ENCODE measurements around the gene EIF4B. TPM values are rescaled to one million over a fixed set of nuclear protein-coding genes. Genes with fewer than 3 reads are reported as not detected.

EIF4B gene
- polyA plus RNA-seq, 1 donor (not counting 4 experiments of a cell fraction or from before 2014, with no cell fraction given) = 422 TPM

GRCh38 chr12:53036802-53037201, 30.5 kb downstream of the EIF4B start:
- peaks cover 36 to 49% of the 10 kb centered on the region in 2 experiments for H3K36me3 ChIP-seq (ENCODE audit: control insufficient read depth in 2 of 2, extremely low read depth in 1 of 2, insufficient read depth in 2 of 2, low read length in 2 of 2)
- peaks cover 2% of the 10 kb centered on the region for H3K79me2 ChIP-seq (ENCODE audit: control insufficient read depth, insufficient read depth, low read length)
- peaks cover 8% of the 10 kb centered on the region for H4K20me1 ChIP-seq (ENCODE audit: control insufficient read depth, extremely low read depth, insufficient read depth, low read length)
- no peak for DNase-seq (ENCODE audit: low read depth, low spot score)
- no peaks in the 10 kb centered on the region for H3K4me1 ChIP-seq (ENCODE audit: control insufficient read depth, extremely low read depth, insufficient read depth, low read length)
- no peak overlapping the region for H2AFZ ChIP-seq (ENCODE audit: control insufficient read depth, low read length)
- H3K9ac ChIP-seq (ENCODE audit: control insufficient read depth, extremely low read depth, insufficient read depth, low read length) = no peak overlapping the region
- FAIRE-seq = no peak
- no peaks in the 10 kb centered on the region for H3K9me3 ChIP-seq (ENCODE audit: control insufficient read depth, low read depth, low read length)
- H3K27ac ChIP-seq (ENCODE audit: control insufficient read depth, insufficient read depth, low read length) = no peak overlapping the region
- H3K27me3 ChIP-seq (ENCODE audit: control insufficient read depth, extremely low read depth, insufficient read depth, low read length) = no peaks in the 10 kb centered on the region
- H3K9me1 ChIP-seq (ENCODE audit: control insufficient read depth, extremely low read depth, insufficient read depth, low read length) = no peaks in the 10 kb centered on the region
- no peak overlapping the region for H3K4me3 ChIP-seq (ENCODE audit: control insufficient read depth in 2 of 3, extremely low read depth in 1 of 3, insufficient read depth in 2 of 3, low read depth in 1 of 3, low read length in 3 of 3)
- no peak for TF ChIP-seq CTCF (optimal IDR thresholded peaks at IDR 0.05 in 1 of 3, IDR thresholded peaks at IDR 0.05 in 1 of 3, conservative IDR thresholded peaks at IDR 0.05 in 1 of 3; ENCODE audit: extremely low read depth in 1 of 3, insufficient read depth in 2 of 3, low read length in 3 of 3)
- no peak overlapping the region for H3K4me2 ChIP-seq (ENCODE audit: control insufficient read depth, extremely low read depth, insufficient read depth, low read depth, low read length)
- dilution Hi-C loops (cut with MboI; ENCODE audit: extremely low pct_ligation_motif_present, low sequenced_read_pairs) = no loop called here

- no peak for FAIRE-seq
- dilution Hi-C loops (cut with MboI; ENCODE audit: extremely low pct_ligation_motif_present, low sequenced_read_pairs) = no loop called here
- Histone ChIP-seq H3K9ac (ENCODE audit: control insufficient read depth, extremely low read depth, insufficient read depth, low read length) (no peak overlapping the region), H3K27me3 (ENCODE audit: control insufficient read depth, extremely low read depth, insufficient read depth, low read length) (no peaks in the 10 kb centered on the region), H3K4me1 (ENCODE audit: control insufficient read depth, extremely low read depth, insufficient read depth, low read length) (no peaks in the 10 kb centered on the region), H3K9me3 (ENCODE audit: control insufficient read depth, low read depth, low read length) (no peaks in the 10 kb centered on the region), H4K20me1 (ENCODE audit: control insufficient read depth, extremely low read depth, insufficient read depth, low read length) (peaks cover 9% of the 10 kb centered on the region), H3K36me3 (ENCODE audit: control insufficient read depth in 2 of 2, extremely low read depth in 1 of 2, insufficient read depth in 2 of 2, low read length in 2 of 2) (peaks cover 28 to 34% of the 10 kb centered on the region in 2 experiments), H2AFZ (ENCODE audit: control insufficient read depth, low read length) (no peak overlapping the region), H3K4me2 (ENCODE audit: control insufficient read depth, extremely low read depth, insufficient read depth, low read depth, low read length) (no peak overlapping the region), H3K27ac (ENCODE audit: control insufficient read depth, insufficient read depth, low read length) (no peak overlapping the region), H3K79me2 (ENCODE audit: control insufficient read depth, insufficient read depth, low read length) (no peaks in the 10 kb centered on the region), H3K4me3 (ENCODE audit: control insufficient read depth in 2 of 3, extremely low read depth in 1 of 3, insufficient read depth in 2 of 3, low read depth in 1 of 3, low read length in 3 of 3) (no peak overlapping the region), H3K9me1 (ENCODE audit: control insufficient read depth, extremely low read depth, insufficient read depth, low read length) (peaks cover 2% of the 10 kb centered on the region)
- TF ChIP-seq EZH2 (IDR thresholded peaks at IDR 0.05; ENCODE audit: low read length) = no peak
- no peak for TF ChIP-seq CTCF (optimal IDR thresholded peaks at IDR 0.05 in 1 of 3, IDR thresholded peaks at IDR 0.05 in 1 of 3, conservative IDR thresholded peaks at IDR 0.05 in 1 of 3; ENCODE audit: extremely low read depth in 1 of 3, insufficient read depth in 2 of 3, low read length in 3 of 3)
- DNase-seq (ENCODE audit: low read depth, low spot score) = no peak
Observed at GRCh38 chr12:53039851-53040250, 33.6 kb downstream of the EIF4B start.
